GM21619 (cell line): ENCODE measurements around the gene SIK3.
A peak's percentile ranks its signal among the peaks of the same experiment; 100 is the strongest.

Source experiments
- ATAC-seq: cut with Tn5 transposase; IDR thresholded peaks from one replicate; pipeline ENCODE4 v1.9.1; 2021; ENCODE audit not compliant: unreplicated experiment

The SIK3 gene

GRCh38 chr11:116933961-116934360 is 164.3 kb downstream of the SIK3 start:
- ATAC-seq: no peak

GRCh38 chr11:116932181-116932580 is 166.0 kb downstream of the SIK3 start:
- ATAC-seq: no peak

- no peak for ATAC-seq
Observed at GRCh38 chr11:116931206-116931953, 166.8 kb downstream of the SIK3 start.

- ATAC-seq: no peak
Observed at GRCh38 chr11:116930586-116930985, 167.6 kb downstream of the SIK3 start.

- ATAC-seq: no peak
Observed at GRCh38 chr11:116930177-116930576, 168.1 kb downstream of the SIK3 start.

GRCh38 chr11:116929414-116930090 is 168.7 kb downstream of the SIK3 start:
- no peak for ATAC-seq

GRCh38 chr11:116928845-116929244 is 169.4 kb downstream of the SIK3 start:
- no peak for ATAC-seq

- ATAC-seq: peak; percentile 77
Observed at GRCh38 chr11:116928102-116928777, 170.0 kb downstream of the SIK3 start.

- ATAC-seq: no peak
Observed at GRCh38 chr11:116927163-116927974, 170.9 kb downstream of the SIK3 start.

- no peak for ATAC-seq
Observed at GRCh38 chr11:116925050-116925449, 173.2 kb downstream of the SIK3 start.

GRCh38 chr11:116918925-116919655 is 179.1 kb downstream of the SIK3 start:
- no peak for ATAC-seq

- no peak for ATAC-seq
Observed at GRCh38 chr11:116917632-116918031, 180.6 kb downstream of the SIK3 start.

GRCh38 chr11:116916886-116917285 is 181.3 kb downstream of the SIK3 start:
- ATAC-seq: no peak

- no peak for ATAC-seq
Observed at GRCh38 chr11:116916052-116916451, 182.2 kb downstream of the SIK3 start.

GRCh38 chr11:116913000-116913399 is 185.2 kb downstream of the SIK3 start:
- no peak for ATAC-seq

GRCh38 chr11:116911976-116912734 is 186.1 kb downstream of the SIK3 start:
- ATAC-seq: no peak

- no peak for ATAC-seq
Observed at GRCh38 chr11:116910847-116911246, 187.4 kb downstream of the SIK3 start.

GRCh38 chr11:116910378-116910777 is 187.8 kb downstream of the SIK3 start:
- no peak for ATAC-seq

- no peak for ATAC-seq
Observed at GRCh38 chr11:116909245-116909644, 189.0 kb downstream of the SIK3 start.

- no peak for ATAC-seq
Observed at GRCh38 chr11:116906479-116906878, 191.7 kb downstream of the SIK3 start.
